Measurements from ENCODE around the gene EIF4EBP3. TPM values are rescaled to one million over a fixed set of nuclear protein-coding genes. Genes with fewer than 3 reads are reported as not detected.

The EIF4EBP3 gene
- total and polyA plus RNA-seq, 10 of the 15 experiments (the other 5 are each of a cell fraction or from before 2014, with no cell fraction given), result 3.5 to 16.1 (median 6.2) TPM

- TF ChIP-seq SP1 (IDR thresholded peaks at IDR 0.05; ENCODE audit: low read depth, low read length), result no peak
- TF ChIP-seq KAT2A (conservative IDR thresholded peaks at IDR 0.05; ENCODE audit: control insufficient read depth, low read depth, low read length), result no peak
- TF ChIP-seq SKIL (IDR thresholded peaks at IDR 0.05; ENCODE audit: low read depth, poor library complexity, severe bottlenecking), result no peak
These were observed 2.0 kb downstream of the EIF4EBP3 start (continued) for GRCh38 chr5:140549237-140550144.

DNA sequence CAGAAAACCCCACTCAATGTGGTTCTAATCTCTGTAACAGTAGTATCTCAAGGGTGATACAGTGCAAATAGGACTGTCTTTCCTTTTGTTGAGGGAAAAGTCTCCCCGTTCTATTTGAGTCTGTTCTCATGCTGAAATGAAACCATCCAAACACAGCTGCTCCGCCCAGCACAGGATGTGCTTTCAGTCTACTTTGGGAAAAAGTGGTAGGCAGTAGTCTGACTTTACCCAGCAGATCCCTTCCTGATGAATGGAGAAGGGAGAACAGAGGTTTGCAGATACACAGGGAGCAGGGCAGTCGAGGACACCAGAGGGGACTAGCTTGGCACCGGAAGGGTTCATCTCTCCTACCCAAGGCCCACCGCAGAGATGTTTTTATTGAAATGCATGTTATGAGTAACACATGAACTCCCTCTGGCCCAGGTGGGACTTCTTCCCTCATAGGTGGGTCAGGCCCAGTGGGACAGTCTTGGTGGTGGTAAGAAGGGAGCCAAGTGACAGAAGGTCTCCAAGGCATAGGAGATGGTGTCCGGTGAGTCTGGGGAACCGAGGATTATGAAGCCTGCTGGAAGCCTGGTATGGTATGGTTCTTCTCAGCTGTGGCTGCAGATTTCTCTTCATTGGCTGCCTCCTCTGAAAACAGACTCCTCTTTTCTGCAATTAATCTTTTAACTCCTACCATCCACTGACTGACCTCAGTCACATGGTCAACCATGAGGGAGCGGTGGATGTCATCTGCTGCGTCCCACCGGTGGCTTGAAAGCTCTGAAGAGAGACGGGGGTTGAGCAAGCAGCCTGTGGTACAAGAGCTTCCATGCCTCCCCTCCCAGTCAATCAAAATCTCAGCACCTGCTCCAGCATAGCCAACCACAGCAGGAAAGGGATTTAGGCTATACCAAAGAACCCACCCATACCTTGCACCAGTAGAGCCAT lies 3.0 kb downstream of the EIF4EBP3 start:
- ChIA-PET SMC1A (ENCODE audit: uncharacterized antibody, unreplicated experiment) (no interaction called here), POLR2A (no interaction called here), CTCF (no interaction called here), RAD21 (ENCODE audit: unreplicated experiment) (no interaction called here)
- in situ Hi-C loops (cut with MboI) (no loop called here), intact Hi-C loops (cut with micrococcal nuclease; ENCODE audit: unreplicated experiment) (loop anchor here (5.0 kb wide), 1 partner anchor 148 kb away; the partner anchor contains the start of gene ANKHD1)
- no peak for DNase-seq (ENCODE audit: low read depth, low spot score)
- Histone ChIP-seq H2AFZ (ENCODE audit: control insufficient read depth, low read depth, low read length) (no peak overlapping the region), H4K20me1 (ENCODE audit: control insufficient read depth, insufficient read depth) (no peaks in the 10 kb centered on the region), H3K27me3 (replicated peaks in 1 of 2; ENCODE audit: control insufficient read depth in 2 of 2, insufficient read depth in 2 of 2, low read length in 1 of 2) (no peaks in the 10 kb centered on the region), H3K36me3 (ENCODE audit: control insufficient read depth in 2 of 2, insufficient read depth in 2 of 2, low read length in 1 of 2) (peaks cover 18 to 32% of the 10 kb centered on the region in 2 experiments), H3K9ac (ENCODE audit: control insufficient read depth, insufficient read depth, low read length) (no peak overlapping the region), H3K4me3 (no peak overlapping the region), H3K27ac (ENCODE audit: control insufficient read depth, insufficient read depth) (no peak overlapping the region), H3K4me1 (ENCODE audit: control insufficient read depth, insufficient read depth, low read length) (peaks cover 30% of the 10 kb centered on the region), H3K4me2 (ENCODE audit: control insufficient read depth, insufficient read depth) (0 out of 2 replicates have a peak overlapping the region, but pooled peaks have one; percentile 11), H3K79me2 (ENCODE audit: control insufficient read depth, insufficient read depth, low read length) (peaks cover 28% of the 10 kb centered on the region), H3K9me3 (replicated peaks; ENCODE audit: control insufficient read depth, insufficient read depth, low read length) (no peaks in the 10 kb centered on the region)
- TF ChIP-seq HDAC2 (IDR thresholded peaks at IDR 0.05) (no peak), POLR2A (IDR thresholded peaks at IDR 0.05; ENCODE audit: low read depth, low read length) (peak; percentile 14; the same call in 1 of the 2 replicates), EZH2 (IDR thresholded peaks at IDR 0.05; ENCODE audit: borderline replicate concordance, control insufficient read depth, low read depth, low read length) (no peak)
- BruUV-seq (replicated peaks), result no TSS peak
- 86% methylated on average over 11 of the region's 11 CpGs for WGBS (ENCODE audit: insufficient coverage, insufficient replicate concordance, low lambda C conversion rate, missing lambda C conversion rate)
- no peak for ATAC-seq
- FAIRE-seq, result no peak

All from GM12878 (cell line).